NCI-H2107 (cell line): ENCODE measurements around the gene LPAR3.
A peak's percentile ranks its signal among the peaks of the same experiment; 100 is the strongest.
"Not testable (repeated sequence)": the region's sequence is repeated elsewhere in the genome, so short reads cannot be mapped to it uniquely, and the experiment has no call there.

Experiments used
- DNase-seq: peaks from one replicate; lab custom pipeline; 2025; lab: John Stamatoyannopoulos, UW

LPAR3 gene

GRCh38 chr1:84892705-84893618 lies at the start of gene LPAR3:
Gene LPAR3 (minus strand): TSS chr1:84893206. CDS start chr1:84866120, 27,086 bp downstream.
- no peak for DNase-seq

GRCh38 chr1:84941843-84942242 lies 48.8 kb upstream of the LPAR3 start:
- DNase-seq = no peak

- no peak for DNase-seq
These were observed 47.5 kb upstream of the LPAR3 start for GRCh38 chr1:84940481-84940880.

GRCh38 chr1:84939761-84940160 lies 46.8 kb upstream of the LPAR3 start:
- no peak for DNase-seq

- no peak for DNase-seq
These were observed 46.1 kb upstream of the LPAR3 start for GRCh38 chr1:84939151-84939550.

- peak; percentile 91 for DNase-seq
These were observed 43.3 kb upstream of the LPAR3 start for GRCh38 chr1:84936116-84936810.

GRCh38 chr1:84933011-84933611 lies 40.1 kb upstream of the LPAR3 start:
- no peak for DNase-seq

- DNase-seq = no peak
These were observed 37.8 kb upstream of the LPAR3 start for GRCh38 chr1:84930831-84931230.

- DNase-seq = no peak
These were observed 37.3 kb upstream of the LPAR3 start for GRCh38 chr1:84930329-84930728.

GRCh38 chr1:84929581-84929980 lies 36.6 kb upstream of the LPAR3 start:
- no peak for DNase-seq

GRCh38 chr1:84928979-84929378 lies 36.0 kb upstream of the LPAR3 start:
- no peak for DNase-seq

- DNase-seq = no peak
These were observed 30.3 kb upstream of the LPAR3 start for GRCh38 chr1:84923317-84923716.

- DNase-seq = no peak
These were observed 27.2 kb upstream of the LPAR3 start for GRCh38 chr1:84920159-84920558.

GRCh38 chr1:84919461-84919970 lies 26.5 kb upstream of the LPAR3 start:
- DNase-seq = no peak

- DNase-seq = no peak
These were observed 25.8 kb upstream of the LPAR3 start for GRCh38 chr1:84918726-84919336.

GRCh38 chr1:84916897-84917296 lies 23.9 kb upstream of the LPAR3 start:
- DNase-seq = no peak

GRCh38 chr1:84913555-84913892 lies 20.5 kb upstream of the LPAR3 start:
- no peak for DNase-seq

- DNase-seq = no peak
These were observed 19.9 kb upstream of the LPAR3 start for GRCh38 chr1:84912726-84913554.

- DNase-seq = not testable (repeated sequence)
These were observed 15.9 kb upstream of the LPAR3 start for GRCh38 chr1:84908746-84909464.

GRCh38 chr1:84907095-84907827 lies 14.3 kb upstream of the LPAR3 start:
- no peak for DNase-seq
